ENCODE data around the gene ST3GAL3. TPM values are rescaled to one million over a fixed set of nuclear protein-coding genes. Genes with fewer than 3 reads are reported as not detected.

The ST3GAL3 gene
- total and polyA plus RNA-seq, 2 of the 13 experiments (the other 11 are each of a cell fraction or from before 2014, with no cell fraction given): 5.1 to 8.1 TPM

GRCh38 chr1:43969746-43970466 lies 262.6 kb downstream of the ST3GAL3 start, which contains the start of gene DPH2 (continued):
- TF ChIP-seq BATF2 (CRISPR knock-in tag; IDR thresholded peaks at IDR 0.05) (no peak), PCBP1 (IDR thresholded peaks at IDR 0.05; ENCODE audit: borderline replicate concordance, low read depth, low read length) (no peak), PBX2 (CRISPR knock-in tag; IDR thresholded peaks at IDR 0.05) (no peak), MBNL3 (CRISPR knock-in tag; conservative IDR thresholded peaks at IDR 0.05) (no peak), ZNF367 (CRISPR knock-in tag; IDR thresholded peaks at IDR 0.05; ENCODE audit: borderline replicate concordance) (no peak), ZFAT (CRISPR knock-in tag; conservative IDR thresholded peaks at IDR 0.05) (no peak), ZNF687 (CRISPR knock-in tag; IDR thresholded peaks at IDR 0.05) (peak; percentile 59), FOSL1 (CRISPR knock-in tag; IDR thresholded peaks at IDR 0.05; ENCODE audit: borderline replicate concordance) (no peak), DPF2 (CRISPR knock-in tag; IDR thresholded peaks at IDR 0.05; ENCODE audit: borderline replicate concordance, low read depth) (no peak), REPIN1 (CRISPR knock-in tag; IDR thresholded peaks at IDR 0.05; ENCODE audit: borderline replicate concordance, low read depth) (no peak), ARNT (IDR thresholded peaks at IDR 0.05) (no peak), ZBTB49 (CRISPR knock-in tag; IDR thresholded peaks at IDR 0.05; ENCODE audit: borderline replicate concordance) (no peak), ZNF703 (CRISPR knock-in tag; IDR thresholded peaks at IDR 0.05; ENCODE audit: borderline replicate concordance) (no peak), PLRG1 (conservative IDR thresholded peaks at IDR 0.05) (no peak), ZNF281 (CRISPR knock-in tag; IDR thresholded peaks at IDR 0.05; ENCODE audit: borderline replicate concordance) (no peak)

Data from HepG2 (cell line).